NCI-H510A treated with DMSO at 0.1 percent for 48 hours (cell line): ENCODE results near the gene ATG7.
"Not testable (repeated sequence)": the region's sequence is repeated elsewhere in the genome, so short reads cannot be mapped to it uniquely, and the experiment has no call there.

Experiments
- DNase-seq: peaks from one replicate; lab custom pipeline; 2025; lab: John Stamatoyannopoulos, UW

Gene ATG7

DNA sequence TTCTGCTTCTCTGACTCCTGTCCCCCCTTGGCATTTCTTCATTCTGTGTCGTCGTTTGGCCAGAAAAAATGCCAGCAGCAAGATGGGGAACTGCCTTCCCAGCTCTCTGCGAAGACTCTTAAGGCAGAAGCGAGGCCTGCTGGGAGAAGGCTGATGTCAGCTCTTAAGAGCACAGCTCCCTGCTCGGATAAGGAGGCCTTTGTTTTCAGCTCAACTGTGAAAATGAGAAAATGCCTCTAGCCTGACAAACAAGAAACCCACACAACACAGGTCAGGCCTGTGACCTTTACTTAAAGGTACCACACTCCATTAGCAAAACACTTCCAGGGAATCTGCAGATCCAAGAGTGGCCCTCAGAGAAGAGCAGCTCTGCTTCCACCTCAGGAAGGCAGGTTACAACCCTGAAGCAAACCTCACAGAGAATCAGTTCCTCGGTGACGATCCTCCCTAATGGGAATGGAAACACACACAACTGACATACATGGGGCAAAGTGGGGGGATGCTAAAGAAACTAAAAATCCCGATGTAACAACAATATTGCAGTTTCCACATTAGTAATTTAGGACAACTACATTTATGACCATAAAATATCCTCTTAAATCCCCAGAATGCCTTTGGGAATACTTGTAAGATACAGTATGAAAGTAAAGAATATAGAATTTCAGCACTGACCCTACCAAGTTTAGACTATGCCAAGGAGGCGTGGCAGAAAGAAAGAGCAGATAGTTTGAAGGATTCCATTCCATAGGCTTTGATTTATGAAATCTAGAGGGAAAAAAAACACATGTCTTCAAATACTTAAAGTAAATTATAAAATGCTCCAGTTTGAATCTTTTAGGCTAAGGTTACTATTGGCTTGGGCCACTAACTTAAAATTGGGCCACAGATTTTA lies 319.4 kb downstream of the ATG7 start:
- DNase-seq = peak; percentile 6

DNA sequence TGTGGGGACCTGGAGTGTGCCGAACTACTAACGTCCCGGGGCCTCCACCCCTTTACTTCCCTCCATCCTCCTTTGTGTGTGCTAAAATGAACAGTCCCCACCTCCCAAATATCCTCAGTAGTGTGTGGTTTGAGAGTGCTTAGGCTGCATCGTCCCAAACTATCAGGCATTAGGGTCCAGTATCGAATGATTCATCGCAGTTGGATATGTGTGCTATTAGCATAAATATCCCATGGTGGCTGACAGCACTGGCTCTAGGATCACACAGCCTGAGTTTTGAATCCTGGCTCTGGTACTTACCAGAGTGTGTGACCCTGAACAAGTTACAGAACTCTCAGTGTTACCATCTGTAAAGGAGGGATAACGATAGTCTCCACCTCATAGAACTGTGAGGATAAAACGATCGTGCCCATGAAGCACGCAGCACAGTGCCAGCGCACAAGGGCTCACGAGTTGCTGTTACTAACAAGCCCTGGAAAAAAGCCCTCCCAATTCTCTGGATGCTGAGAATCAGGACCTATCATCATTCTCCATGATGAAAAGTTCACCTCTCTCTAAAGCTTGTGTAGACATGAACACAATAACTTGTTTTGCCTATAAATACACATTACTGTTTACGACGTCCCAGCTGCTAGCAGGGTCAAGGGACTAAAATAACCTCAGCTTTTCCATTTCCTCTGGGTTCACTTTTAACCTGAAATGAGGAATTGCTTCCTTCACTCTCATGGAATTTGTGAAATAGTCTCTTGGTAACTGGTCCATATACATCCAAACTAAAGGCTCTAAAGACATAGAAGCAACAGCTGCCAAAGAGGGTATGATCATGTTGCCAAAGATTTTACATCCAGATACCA lies 320.5 kb downstream of the ATG7 start:
- DNase-seq = no peak

DNA sequence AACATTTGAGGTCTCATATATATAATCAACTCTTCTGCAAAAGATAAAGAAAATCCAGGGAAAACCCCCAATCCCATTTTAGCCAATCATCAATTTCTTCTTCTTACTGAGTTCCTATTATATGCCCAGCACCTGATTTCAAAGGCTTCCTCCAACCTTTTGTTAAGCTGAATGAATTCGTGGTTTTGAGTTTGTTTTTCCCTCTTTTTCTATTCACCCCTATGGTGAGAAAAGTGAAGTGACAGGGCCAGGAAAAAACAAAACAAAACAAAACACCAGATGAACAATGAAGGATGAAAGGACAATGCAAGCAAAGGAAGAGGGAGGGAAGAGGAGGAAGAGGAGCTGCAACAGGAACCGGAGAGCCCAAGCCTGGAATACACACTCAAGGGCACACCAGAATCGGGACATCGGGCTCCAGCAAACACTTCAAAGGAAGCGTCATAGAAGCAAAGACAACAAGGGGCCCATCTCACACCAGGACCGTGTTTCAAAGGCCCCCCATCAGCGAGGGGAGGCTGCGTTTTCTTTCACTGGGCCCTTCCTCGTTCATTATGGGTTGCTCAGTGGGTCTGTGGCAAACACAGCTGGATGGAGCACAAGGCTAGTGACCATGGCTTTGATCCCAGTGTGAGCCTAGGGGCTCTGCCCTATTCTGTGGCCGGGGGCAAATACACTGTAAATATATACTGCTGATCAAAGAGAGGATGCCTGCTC lies 321.3 kb downstream of the ATG7 start:
- no peak for DNase-seq

DNA sequence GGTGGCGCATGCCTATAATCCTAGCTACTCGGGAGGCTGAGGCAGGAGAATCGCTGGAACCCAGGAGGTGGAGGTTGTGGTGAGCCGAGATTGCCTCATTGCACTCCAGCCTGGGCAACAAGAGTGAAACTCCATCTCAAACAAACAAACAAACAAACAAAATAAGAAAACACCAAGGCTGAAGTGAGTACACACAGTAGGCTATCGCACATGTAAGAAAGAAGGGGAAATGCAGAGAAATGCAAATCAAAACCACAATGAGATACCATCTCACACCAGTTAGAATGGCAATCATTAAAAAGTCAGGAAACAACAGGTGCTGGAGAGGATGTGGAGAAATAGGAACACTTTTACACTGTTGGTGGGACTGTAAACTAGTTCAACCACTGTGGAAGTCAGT lies 322.8 kb downstream of the ATG7 start:
- not testable (repeated sequence) for DNase-seq

DNA sequence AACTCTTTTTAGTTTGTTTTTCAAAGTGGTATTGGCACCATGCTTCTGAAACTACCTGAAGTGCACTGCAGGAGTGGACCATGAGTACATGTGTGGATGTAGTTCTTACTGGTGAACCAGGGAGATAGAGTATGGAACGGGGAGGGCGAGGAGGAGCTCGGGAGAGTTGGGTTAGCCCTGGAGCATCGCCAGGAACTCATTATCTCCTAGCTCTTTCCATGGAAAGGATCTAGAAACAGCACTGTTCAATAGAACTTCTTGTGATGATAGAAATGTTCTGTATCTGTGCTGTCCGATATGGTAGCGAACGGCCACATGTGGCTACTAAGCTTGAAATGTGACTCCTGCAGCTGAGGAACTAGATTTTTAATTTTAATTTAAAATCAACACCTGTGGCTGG lies 324.2 kb downstream of the ATG7 start:
- no peak for DNase-seq

DNA sequence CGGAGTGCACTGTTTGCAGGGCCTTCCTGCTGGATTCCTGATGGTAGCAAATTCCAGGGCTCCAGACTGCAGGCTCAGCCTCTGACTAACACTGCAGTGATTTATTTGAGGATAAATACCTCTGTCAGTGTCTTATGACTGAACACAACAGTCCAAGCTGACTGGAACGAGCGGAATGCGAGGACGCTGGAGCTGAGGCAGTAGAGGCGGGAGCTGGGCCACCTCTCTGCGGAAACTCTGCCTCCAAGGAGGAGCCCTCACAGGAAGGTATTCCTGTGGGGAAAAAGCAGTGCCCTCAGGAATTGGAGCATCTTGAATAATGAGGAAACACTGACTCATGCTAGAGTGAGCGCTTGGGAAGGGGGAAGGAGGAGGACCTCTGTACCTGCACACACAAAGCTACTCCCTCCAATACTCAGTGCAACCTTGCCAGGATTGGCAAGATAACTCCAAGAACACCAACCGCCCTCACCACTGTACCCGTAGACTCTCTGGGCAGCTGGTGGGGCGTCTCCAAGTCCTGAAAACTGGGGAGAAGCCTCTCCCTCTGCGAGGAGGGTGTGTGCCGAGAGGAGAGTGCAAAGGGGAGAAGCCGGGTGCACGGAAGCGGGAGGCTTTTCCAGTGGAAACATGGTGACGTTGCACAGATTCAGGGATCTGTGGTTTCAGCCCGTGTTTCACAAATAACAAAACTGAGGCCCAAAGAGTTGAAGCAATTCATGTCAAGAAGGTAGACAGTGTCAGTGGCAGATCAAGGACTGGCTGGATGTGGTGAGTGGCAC lies 328.5 kb downstream of the ATG7 start:
- DNase-seq = no peak

DNA sequence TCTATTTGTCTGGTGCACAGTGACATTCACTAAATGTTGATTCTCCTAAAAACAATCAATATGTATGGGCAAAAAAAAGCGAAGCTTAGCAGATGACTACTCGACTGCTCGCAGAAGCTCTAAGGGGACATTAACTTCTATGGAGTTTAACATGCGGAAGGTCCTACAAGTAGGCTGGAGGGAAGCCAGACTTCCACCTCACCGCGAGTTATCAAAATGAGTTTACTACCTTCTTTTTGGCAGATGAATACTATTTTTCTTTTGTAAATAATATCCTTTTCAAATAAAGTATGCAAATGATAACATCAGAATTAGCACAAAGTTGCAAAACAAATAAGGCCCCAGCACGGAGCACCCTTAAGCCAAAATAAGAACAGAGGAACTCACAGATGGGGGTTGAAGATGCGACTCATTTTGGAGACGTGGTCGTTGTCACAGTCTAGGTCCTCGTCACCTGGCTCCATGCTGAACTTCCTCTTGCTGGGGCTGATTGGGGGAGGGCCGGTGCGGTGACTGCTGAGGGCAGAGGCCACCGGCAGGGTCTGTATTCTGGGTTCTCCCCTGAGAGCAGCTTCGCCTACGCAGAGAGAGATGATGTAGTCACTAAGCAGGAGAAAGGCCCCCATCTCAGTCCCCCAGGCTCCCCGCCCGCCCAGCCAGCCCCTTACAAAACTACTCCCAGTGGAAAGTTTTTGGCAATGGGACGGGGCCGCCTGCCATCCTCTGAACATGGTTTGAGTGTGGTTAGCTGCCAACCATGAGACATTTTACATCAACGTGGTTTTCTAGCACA lies 329.4 kb downstream of the ATG7 start:
- no peak for DNase-seq

DNA sequence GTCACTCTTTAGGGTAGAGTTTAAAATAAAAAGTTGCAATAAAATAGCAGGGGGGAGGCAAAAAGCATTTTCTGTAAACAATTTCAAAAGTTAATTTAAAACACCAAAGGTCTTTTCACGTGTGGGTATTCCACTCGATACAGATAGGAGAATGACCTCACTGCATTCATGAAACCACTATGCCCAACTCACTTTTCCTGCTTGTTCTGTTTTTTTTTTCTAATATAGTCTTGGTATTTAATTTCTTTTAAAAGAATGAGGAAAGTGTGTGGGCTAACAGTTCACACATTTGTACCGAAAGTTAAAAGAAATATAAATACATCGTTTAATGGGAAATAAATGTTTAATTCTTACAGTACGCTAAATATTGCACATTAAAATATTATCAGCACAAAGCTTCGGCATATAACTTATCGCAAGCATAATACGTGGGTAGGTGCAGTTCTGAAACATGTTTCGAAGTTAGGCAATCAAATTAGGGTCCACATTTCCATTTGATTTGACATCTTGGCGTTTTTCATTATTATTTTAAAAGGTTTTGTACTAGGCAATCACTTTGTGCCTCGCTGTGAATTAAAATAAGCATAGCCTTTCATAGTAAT lies 330.1 kb downstream of the ATG7 start:
- DNase-seq = no peak

DNA sequence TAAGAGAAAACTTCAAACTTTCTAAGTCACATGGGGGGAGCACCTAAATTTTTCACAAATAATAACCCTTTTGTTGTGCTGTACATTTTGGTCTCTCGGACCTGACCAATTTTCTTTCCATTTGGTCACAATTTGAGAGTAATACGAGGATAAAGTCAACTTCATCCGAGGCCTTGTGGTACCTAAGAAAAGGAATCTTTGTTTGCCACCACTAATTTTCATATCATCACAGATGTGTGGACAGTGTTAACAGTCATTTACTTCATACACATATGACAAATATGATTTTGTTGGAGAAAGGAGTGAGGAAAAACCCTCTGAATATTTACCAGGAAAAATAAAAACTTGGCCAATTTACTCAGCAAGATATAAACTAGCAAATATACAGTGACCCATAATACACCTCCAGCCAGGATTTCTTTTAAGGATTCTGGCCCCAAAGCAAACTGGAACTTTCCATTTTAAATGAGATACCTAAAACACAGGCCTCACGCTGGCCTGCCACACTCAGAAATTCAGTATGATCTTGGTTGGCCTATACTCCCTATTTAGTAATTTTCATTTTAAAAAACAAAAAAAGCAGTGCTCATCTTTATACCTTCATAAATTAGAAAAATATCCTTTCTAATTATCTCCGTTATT lies 330.8 kb downstream of the ATG7 start:
- DNase-seq = no peak

DNA sequence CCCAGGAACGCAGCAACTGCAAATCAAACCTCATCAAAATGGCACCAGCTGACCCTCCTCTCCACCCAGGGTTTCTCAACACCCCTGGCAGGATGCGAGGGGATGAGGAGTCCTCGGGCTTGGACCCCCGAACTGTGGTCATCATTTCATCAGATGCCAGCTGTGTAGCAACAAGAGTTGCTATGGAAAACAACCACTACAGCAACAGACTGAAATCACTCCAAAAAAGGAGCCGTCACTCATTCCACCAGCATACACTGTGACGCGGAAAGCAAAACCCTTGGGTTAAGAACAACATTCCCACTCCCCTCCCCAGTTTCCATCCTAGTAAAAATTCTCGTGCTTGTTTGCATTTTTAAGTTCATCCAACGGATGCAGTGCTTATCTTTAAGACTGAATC lies 331.4 kb downstream of the ATG7 start:
- DNase-seq = no peak

DNA sequence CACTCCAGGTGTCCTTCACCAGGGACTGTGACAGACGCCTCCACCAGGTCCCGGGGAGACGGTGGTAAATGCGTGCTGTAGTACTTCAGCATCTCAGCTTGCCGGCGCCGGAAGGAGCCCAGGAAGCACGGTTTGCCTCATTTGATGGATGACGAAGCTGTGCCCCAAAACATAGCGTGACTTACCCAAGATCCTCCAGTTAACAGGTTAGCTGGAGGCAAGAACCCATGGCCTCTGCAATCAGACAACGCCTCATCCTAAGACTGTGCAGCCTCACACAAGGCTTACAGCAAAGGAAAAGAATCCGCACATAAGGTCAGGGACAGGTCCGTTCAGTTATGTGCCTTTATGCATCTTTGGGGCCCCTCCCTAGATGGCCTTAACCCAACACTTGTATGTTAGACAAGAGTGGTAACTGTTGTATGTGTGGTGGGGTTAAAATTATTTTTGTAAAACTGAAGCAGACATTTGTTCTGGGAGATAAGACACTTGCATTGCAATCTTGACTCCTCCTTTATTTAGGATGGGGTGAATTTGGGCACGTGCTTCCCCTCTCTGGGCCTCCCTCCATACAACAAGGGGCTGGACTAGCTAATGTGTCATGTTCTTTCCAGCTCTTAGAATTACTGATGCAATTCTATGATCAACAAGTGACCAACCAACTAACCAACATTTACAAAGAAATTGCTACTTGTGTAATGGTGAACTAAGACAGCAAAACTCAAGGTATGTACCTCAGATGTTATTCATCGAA lies 332.1 kb downstream of the ATG7 start:
- DNase-seq = no peak

DNA sequence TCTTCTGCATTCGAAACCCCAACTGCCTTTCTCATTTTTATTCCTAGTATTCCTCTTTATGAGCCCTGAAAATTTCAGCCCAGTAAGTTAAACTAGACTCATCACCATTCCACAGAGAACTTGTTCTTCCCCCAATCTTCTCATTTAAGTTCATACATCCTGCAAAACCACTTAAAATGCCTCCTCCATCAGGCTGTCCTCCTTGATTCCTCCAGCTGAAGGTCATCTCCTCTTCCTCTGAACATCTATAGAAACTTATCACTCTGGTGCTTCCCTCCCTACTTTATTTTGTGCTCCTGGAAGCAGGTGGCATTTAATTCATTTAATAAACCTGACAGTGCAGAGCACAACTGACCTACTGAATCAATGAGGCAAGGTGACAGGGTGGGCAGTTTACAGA lies 333.2 kb downstream of the ATG7 start:
- DNase-seq = no peak

DNA sequence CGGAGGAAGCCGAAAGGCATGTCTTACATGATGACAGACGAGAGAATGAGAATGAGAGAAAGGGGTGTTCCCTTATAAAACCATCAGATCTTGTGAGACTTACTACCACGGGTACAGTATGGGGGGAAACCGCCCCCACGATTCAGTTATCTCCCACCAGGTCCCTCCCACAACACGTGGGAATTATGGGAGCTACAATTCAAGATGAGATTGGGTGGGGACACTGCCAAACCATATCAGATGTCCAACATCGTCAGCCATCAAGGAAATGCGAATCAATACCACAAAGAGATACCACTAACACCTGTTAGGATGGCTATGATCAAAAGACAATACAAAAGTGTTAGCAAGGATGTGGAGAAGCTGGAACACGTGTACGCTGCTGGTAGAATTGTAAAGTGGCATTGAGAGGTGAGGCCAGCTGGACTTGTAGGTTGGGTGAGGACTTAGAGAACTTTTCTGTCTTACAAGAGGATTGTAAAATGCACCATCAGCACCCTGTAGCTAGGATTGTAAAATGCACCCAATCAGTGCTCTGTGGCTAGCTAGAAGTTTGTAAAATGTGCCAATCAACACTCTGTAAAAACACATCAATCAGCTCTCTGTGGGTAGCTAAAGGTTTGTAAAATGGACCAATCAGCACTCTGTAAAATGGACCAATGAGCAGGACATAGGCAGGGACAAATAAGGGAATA lies 334.0 kb downstream of the ATG7 start:
- DNase-seq = no peak

DNA sequence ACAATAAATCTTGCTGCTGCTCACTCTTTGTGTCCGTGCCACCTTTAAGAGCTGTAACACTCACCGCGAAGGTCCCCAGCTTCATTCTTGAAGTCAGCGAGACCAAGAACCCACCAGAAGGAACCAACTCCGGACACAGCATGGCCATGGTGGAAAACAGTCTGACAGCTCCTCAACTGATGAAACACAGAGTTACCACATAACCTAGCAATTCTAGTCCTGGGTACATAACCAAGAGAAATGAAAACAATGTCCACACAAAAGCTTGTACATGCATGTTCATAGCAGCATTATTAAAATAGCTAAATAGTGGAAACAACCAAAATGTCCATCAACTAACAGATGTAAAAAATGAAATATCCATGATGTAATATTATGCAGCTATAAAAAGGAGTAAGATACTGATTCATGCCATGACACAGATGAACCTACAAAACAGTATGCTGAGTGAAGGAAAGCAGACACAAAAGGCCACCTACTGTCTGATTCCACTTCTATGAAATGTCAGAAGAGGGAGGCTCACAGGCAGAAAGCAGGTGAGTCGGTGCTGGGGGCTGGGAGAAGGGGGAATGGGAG lies 334.8 kb downstream of the ATG7 start:
- no peak for DNase-seq
